Activated CD4-positive, alpha-beta T cell treated with anti-CD3 and anti-CD28 coated beads, Interleukin-10, Interleukin-2, amounts not matched to agents 100 ng/mL and 50 ng/mL, durations not matched to agents 16 hours and 8 hours (primary cell): ENCODE measurements around the gene MYL12A.
A peak's percentile ranks its signal among the peaks of the same experiment; 100 is the strongest.

Source experiments
- DNase-seq: peaks from one replicate; pipeline ENCODE4 v3.0.0-alpha.2; 2020

MYL12A gene

GRCh38 chr18:3225588-3225987 is 22.0 kb upstream of the MYL12A start:
- no peak for DNase-seq

DNA sequence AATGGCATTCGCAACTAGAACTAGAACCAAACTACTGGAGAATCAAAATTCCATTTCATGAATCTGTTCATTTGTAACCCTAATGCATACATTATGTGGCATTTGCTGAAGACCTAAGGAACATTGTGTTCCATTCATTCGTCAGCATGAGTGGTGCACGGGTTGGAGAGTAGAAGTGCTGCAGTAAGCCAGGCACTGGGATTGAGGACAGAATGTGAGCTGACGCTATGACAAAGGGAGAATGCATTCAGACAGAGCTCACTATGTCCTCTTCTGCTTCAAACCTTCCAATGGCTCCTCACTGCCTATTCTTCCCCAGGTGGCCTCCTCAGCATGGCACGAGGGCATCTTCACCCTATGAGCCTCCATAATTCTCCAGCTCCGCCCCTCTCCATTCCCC is 21.6 kb upstream of the MYL12A start:
- DNase-seq: no peak

GRCh38 chr18:3230401-3231334 is 16.9 kb upstream of the MYL12A start:
- no peak for DNase-seq

DNA sequence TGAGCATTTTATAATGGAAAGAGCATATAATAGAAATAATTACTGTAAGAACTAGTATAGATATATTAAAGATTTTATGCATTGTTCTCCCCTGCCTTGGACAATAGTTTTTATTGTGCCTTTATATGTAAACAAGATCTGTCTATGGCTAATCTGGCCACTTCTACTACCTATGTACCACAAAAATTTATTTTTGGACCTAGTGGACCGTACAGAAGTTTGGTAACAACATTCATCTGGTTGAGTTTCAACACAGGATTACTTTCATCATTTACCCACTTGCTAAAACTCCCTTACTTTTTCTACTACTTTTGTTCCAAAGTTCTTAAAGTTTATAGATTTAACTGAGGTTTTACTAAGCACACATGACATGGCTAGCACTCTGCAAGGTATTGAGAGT is 14.6 kb upstream of the MYL12A start:
- DNase-seq: no peak

- no peak for DNase-seq
These were observed 14.0 kb upstream of the MYL12A start for GRCh38 chr18:3233433-3234168.

GRCh38 chr18:3234457-3234856 is 13.1 kb upstream of the MYL12A start:
- no peak for DNase-seq

DNA sequence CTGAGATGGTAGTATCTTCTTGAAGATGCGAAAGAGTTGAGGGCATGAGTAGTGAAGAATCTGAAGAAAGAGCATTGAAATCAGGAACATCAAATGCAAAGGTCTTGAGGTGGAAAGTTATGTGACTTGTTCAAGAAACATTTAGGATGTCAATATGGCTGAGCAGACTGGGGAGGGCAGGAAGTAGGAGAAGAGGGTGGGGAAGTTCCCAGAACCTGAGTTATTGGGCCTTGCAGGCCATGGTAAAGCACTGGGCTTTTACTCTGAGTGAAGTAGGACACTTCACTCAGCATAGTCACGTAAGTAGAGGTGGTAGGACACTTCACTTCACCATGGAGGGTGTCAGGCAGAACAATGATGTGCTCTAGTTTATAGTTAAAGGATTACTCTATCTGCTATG is 11.8 kb upstream of the MYL12A start:
- no peak for DNase-seq

DNA sequence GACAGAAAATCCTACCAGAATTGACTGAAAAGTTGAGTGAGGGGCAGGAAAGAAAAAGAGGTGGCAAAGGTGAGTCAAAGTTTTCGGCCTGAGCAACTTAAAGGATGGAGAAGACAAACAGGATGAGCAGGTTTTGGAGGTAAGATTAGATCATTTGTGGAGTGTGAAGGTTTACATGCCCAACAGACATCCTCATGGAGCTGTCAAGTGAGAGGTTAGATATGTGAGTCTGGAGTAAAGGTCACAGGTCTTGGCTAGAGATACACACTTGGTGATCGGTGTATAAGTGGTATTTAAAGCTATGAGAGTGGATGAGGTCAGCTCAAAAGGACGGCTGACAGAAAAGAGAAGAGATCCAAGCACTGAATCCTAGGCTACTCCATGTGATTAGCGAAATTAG is 11.1 kb upstream of the MYL12A start:
- DNase-seq: no peak

- DNase-seq: no peak
These were observed 8.9 kb upstream of the MYL12A start for GRCh38 chr18:3238742-3239141.

GRCh38 chr18:3245185-3245564 is 2.4 kb upstream of the MYL12A start:
- no peak for DNase-seq

DNA sequence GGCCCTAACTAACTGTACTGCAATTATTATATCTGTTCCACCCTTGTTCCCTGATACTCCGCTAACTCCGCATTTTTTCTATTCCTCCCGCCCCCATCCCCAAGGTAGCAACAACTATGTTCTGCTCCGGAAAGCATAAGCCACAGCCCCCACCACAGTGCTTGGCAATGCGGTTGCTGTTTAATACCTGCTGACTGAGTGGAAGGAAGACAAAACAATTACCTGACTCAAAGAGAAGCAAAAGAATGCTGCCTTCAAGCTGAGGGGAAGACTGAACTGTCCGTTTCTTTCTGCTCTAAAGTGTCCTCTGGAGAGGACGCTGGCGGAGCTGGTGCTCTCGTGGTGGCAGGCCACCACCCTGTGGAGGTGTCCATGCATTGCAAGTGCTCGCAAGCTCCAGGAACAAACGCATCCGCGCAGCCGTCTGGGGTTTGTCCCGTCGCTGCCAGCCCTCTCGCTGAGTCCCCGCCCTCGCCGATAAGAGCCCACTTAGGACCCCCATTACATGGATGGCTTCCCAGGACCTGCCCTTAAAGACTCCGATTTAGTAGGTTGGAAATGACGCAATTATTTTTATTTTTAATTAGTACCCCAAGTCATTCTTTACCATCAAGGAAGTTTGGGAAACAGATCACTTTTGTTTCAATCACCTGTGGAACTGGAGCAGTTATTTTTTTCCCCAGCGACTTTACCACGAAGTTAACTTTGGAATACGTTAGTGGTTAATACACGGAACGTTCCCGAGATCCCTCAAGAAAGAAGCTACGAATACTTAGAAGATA is 1.6 kb upstream of the MYL12A start:
- peak; percentile 91 for DNase-seq

GRCh38 chr18:3246635-3247239 is 864 bp upstream of the MYL12A start:
- DNase-seq: no peak

GRCh38 chr18:3248062-3248657 is 559 bp downstream of the MYL12A start:
- DNase-seq: no peak

- DNase-seq: peak; percentile 83
These were observed 1.2 kb downstream of the MYL12A start for GRCh38 chr18:3248658-3249359.

- peak; percentile 68 for DNase-seq
These were observed 2.9 kb downstream of the MYL12A start for GRCh38 chr18:3250237-3251107.

DNA sequence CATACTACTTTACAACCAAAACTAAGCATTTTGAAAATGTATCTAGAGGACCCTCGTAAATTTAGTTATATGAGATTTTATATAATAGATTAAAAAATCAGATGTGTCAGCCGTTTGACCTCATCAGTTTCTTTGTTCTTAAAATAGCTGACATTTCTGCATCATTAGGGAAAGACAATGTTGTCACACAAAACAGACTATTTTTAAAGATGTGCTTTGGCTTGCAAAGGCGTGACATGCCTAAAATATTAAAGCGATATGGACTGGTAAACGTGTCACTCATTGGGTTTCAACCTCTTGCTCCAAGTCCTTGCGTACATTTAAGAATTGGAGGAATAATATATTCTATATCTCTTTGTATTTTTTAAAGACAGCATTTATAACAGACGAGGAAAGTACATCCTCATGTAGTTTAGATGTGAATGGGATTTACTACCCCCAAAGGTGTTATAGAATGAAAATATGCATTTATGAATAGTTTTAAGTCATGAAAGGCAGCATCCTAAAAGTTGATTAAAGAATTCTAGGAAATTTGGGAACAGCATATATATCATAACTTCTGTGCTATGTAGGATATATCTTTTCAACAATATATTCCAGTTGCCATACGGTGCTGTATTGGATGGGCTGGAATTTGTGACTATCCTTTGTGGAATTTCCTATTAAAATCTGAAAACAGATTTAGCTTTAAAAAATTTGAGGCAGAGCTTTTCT is 3.8 kb downstream of the MYL12A start:
- no peak for DNase-seq

DNA sequence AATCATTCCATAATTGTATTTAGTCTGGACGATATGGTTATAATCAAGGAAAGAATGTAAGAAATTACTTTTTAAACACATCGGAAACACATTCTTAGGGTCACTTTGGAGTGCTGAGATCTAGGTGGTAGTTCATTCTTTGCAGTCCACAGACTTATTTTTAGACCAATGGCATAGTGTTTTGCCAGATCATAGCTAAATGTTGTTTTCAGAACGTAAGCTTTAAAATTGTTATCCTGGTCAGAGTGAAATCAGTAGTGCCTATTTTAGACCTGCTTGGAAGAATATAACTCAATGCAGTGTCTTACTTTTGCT is 4.3 kb downstream of the MYL12A start:
- DNase-seq: no peak

GRCh38 chr18:3252843-3253242 is 5.2 kb downstream of the MYL12A start:
- no peak for DNase-seq

GRCh38 chr18:3254725-3255124 is 7.1 kb downstream of the MYL12A start:
- DNase-seq: no peak

DNA sequence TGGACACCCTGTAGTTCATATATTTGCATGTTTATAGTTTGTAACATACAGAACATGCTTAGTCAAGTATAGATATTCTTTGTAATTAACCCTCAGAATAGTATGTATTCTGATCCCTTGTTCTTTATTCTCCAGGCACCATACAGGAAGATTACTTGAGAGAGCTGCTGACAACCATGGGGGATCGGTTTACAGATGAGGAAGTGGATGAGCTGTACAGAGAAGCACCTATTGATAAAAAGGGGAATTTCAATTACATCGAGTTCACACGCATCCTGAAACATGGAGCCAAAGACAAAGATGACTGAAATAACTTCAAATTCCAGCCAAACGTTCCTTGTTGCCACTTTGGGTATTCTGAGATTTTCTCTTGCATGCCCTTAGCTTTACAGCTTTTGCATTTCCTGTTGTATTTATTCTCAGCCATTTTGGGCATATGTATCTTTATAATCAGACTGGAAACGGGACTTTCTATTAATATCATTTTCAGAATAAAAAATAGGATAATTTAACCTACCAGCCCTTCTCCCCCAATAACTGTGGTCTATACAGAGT is 8.1 kb downstream of the MYL12A start:
- no peak for DNase-seq
